Right forelimb (tissue), 1 donor: Measurements from ENCODE around the gene PLS1.
"Not testable (repeated sequence)": the region's sequence is repeated elsewhere in the genome, so short reads cannot be mapped to it uniquely, and the experiment has no call there.

ENCODE experiments used
- DNase-seq: peaks from one replicate; pipeline ENCODE4 v3.0.0-alpha.2; 2018

The PLS1 gene, protein sequence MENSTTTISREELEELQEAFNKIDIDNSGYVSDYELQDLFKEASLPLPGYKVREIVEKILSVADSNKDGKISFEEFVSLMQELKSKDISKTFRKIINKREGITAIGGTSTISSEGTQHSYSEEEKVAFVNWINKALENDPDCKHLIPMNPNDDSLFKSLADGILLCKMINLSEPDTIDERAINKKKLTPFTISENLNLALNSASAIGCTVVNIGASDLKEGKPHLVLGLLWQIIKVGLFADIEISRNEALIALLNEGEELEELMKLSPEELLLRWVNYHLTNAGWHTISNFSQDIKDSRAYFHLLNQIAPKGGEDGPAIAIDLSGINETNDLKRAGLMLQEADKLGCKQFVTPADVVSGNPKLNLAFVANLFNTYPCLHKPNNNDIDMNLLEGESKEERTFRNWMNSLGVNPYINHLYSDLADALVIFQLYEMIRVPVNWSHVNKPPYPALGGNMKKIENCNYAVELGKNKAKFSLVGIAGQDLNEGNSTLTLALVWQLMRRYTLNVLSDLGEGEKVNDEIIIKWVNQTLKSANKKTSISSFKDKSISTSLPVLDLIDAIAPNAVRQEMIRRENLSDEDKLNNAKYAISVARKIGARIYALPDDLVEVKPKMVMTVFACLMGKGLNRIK

DNA sequence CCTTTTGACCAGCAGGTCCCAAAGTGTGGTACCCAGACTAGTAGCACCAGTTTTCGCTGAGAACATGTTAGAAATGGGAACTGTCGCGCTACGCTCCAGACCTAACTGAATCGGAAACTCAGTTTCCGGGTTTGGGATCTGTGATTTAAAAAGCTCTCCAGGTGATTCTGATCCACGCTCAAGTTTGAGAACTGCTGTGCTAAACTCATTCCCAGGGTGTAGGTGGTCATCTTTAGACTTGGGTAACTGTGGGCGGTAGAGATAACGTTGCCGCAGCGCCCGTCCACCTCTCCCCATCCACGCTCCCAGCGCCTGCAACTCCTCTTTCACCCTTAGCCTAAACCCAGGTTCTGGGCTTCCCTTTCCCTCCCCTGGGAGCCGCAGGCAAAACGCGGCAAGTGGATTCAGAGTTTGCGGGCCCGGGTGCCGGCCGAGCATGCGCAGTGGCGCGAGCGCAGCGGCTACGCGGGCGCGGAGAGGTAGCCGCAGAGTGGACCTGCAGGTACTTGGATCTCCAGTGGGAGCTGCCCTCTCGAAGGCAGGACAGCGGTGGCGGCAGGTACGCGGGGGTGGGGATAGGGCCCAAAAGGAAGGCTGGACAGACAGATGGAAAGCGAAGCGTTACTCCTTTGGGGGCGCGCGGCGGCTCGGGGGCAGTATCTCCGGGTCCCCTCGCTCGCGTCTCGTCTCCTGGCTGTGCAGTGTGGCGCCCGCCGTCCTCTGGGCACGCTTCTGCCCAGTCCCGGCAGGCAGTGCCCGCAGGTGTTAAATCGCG, at the start of gene PLS1:
PLS1 (plus strand) TSS at position 443 of the 775 bp plus-strand sequence. CDS start 67,845 bp downstream, outside the sequence.
- peak; percentile 84 for DNase-seq

- DNase-seq: no peak
These were observed 46.2 kb upstream of the PLS1 start for GRCh38 chr3:142549986-142550385.

DNA sequence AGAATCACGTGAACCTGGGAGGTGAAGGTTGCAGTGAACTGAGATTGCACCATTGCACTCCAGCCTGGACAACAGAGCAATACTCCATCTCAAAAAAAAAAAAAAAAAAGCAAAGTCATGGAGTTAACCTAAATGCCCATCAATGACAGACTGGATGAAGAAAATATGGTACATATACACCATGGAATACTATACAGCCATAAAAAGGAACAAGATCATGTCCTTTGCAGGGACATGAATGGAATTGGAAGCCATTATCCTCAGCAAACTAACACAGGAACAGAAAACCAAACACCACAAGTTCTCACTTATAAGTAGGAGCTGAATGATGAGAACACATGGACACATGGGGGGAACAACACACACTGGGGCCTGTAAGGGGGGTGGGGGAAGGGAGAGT, 43.6 kb upstream of the PLS1 start:
- not testable (repeated sequence) for DNase-seq

DNA sequence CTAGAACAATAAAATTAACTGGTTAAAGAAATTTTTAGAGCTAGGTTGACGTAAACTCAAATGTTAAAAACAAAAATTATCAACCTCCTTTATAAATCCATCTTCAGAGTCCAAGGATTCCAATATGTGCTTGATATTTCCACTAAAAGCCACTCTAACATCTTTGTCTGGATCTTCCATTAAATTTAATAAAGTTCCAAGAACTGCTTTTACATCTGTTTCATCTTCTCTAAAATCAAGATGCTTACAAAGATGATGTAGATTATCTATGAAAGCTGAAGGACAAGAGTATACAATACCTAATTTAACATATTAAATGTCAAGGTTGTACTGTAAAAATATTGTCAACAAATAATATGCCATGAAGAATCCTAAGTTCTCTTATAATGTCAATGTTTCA, 42.5 kb upstream of the PLS1 start:
- no peak for DNase-seq

- DNase-seq: no peak
These were observed 36.1 kb upstream of the PLS1 start for GRCh38 chr3:142560118-142560517.

DNA sequence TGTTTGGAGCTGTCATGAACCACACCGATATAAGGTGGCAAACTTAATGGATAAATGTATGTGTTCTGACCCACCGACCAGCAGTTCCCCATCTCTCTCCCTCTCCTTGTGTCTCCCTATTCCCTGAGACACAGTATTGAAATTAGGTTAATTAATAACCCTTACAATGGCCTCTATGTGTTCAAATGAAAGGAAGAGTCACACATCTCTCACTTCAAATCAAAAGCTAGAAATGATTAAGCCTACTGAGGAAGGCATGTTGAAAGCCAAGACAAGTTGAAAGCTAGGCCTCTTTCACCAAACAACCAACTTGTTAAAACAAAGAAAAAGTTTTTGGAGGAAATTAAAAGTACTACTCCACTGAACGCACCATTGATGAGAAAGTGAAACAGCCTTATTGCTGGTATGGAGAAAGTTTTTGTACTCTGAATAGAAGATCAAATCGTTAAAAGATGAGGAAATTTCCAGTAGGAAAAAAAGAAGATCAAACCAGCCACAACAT, 32.6 kb upstream of the PLS1 start:
- no peak for DNase-seq

GRCh38 chr3:142566096-142566495, 30.1 kb upstream of the PLS1 start:
- no peak for DNase-seq

DNA sequence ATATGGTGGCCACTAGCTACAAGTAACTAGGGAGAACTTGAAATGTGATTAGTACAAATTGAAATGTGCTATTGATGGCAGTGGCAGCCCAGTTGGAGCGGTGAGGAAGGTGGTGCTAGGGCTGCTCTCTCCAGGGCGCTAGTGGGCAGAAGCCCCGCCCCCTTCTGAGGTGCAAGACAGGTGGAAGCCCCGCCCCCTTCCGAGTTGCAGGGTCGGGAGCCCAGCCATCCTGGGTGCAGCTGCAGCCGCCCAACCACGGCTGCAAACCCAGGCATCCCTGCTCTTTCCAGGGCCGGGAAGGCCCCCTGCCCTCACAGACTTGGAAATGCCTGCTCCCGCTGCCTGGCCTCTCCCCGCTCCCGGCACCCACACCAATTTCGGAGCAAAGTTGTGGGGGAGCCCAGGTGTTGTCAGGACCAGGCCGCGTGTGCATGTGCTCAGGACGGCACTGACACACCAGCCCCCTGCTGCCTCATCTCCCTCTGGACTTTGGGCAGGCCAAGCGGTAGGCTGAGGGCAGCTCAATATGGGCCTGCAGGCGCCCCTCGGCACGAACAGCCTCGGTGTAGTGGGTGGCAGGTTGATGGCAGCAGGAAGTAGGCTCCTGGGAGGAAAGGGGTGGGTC, 27.7 kb upstream of the PLS1 start:
- no peak for DNase-seq

DNA sequence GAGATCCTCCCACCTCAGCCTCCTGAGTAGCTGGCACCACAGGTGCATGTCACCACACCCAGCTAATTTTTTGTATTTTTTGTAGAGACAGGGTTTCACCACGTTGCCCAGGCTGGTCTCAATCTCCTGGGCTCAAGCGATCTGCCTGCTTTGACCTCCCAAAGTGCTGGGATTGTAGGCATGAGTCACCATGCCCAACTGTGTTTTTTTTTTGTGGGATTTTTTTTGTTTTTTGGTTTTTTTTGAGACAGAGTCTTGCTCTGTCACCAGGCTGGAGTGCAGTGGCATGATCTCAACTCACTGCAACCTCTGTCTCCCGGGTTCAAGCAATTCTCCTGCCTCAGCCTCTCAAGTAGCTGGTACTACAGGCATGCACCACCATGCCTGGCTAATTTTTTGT, 26.8 kb upstream of the PLS1 start:
- not testable (repeated sequence) for DNase-seq

GRCh38 chr3:142574223-142574622, 22.0 kb upstream of the PLS1 start:
- not testable (repeated sequence) for DNase-seq

GRCh38 chr3:142574665-142575064, 21.5 kb upstream of the PLS1 start:
- no peak for DNase-seq

GRCh38 chr3:142576792-142577191, 19.4 kb upstream of the PLS1 start:
- DNase-seq: no peak

DNA sequence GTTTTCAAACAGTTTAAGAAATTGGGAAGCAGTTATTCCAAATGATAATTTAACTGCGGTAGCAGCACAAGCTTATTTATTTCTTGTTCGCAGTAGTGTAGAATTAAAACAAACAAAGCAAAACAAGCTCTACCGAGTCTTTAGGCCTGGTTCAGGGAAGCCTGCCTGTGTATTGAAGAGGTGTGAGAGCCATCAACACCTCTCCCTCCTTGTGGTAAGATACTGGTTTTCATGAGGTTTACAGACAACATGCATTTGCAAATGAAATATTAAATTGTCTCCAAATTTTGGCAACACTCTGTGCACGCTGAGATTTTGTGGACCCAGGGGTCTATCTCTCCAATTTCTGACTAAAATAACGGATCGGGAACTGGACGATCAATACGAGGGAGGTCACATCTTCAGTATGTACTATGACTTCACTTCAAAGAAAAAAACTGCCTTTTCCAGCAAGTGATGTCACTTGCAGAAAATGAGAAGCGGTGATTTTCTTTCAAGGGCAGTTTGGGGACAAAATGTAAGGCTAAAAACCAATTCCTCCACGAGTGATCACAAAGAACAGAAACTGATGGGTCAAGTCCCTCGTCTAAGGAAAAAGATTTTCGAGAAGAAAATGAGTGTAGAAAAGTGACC, 18.4 kb upstream of the PLS1 start:
- DNase-seq: no peak

- DNase-seq: peak; percentile 98
These were observed 17.6 kb upstream of the PLS1 start, which contains the start of gene ATR for GRCh38 chr3:142578329-142579223. ATR (minus strand) TSS chr3:142578733; CDS start chr3:142578704, 29 bp downstream.

DNA sequence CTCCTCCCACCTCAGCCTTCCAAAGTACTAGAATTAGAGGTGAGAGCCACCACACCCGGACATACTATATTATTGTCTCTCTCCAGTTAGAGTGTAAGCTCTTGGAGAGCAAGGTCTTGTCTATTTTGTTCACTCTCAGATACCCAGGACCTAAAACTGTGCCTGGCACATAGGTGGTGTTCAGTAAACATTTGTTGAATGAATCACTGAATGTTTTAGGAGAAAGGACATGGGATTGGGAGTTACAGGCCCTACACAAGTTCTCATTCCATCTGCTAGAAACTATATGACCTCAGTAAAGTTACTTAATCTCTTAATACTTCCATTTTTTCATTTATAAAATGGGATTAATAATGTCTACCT, 16.2 kb upstream of the PLS1 start:
- DNase-seq: no peak

DNA sequence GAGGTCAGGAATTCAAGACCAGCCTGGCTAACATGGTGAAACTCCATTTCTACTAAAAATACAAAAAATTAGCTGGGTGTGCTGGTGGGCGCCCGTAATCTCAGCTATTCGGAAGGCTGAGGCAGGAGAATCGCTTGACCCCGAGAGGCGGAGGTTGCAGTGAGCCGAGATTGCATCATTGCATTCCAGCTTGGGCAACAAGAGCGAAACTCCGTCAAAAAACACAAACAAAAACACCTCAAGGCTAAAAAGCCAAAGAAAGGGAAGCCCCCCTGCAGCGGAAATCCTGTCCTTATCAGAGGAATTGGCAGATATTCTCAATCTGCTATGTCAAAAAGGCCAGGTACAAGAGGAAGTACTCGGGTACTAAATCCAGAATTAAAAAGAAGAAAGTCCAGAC, 15.1 kb upstream of the PLS1 start:
- DNase-seq: not testable (repeated sequence)

GRCh38 chr3:142586803-142587406, 9.3 kb upstream of the PLS1 start:
- no peak for DNase-seq

GRCh38 chr3:142588703-142589102, 7.5 kb upstream of the PLS1 start:
- DNase-seq: no peak

GRCh38 chr3:142592268-142592667, 3.9 kb upstream of the PLS1 start:
- DNase-seq: not testable (repeated sequence)

GRCh38 chr3:142595141-142595540, 1.1 kb upstream of the PLS1 start:
- DNase-seq: no peak

GRCh38 chr3:142595581-142595950, 627 bp upstream of the PLS1 start:
- no peak for DNase-seq
